Measurements from ENCODE around the gene GPM6B. TPM values are rescaled to one million over a fixed set of nuclear protein-coding genes. Genes with fewer than 3 reads are reported as not detected.

GPM6B gene
- total and polyA plus RNA-seq, 3 donors from 2014 or later: 5.4 to 10.2 (median 8.5) TPM

DNA sequence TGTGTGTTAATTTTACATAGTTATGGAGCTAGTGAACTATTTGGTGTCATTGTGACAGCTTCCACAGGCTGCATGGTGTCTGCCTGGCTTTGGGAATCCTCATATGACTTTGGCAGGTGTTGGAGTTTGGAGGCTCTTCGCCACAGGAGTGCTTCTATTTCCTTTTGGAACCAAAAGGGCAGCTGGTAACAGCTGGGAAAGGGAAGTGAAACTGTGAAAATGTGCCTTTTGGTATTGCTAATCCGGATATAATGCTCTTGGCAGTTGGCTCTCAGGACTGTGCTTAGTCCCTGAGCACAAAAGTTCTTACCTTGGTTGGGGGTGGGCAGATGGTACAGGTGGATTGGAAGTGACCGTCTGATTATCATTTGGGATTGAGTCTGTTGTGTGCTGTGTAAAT is 64.2 kb downstream of the GPM6B start:
- no peak for DNase-seq
- no peaks in the 10 kb centered on the region for H3K36me3 ChIP-seq (ENCODE audit: low read depth, missing control alignments)
- H3K27me3 ChIP-seq: no peaks in the 10 kb centered on the region
- 63 to 65% methylated on average over 1 to 3 of the region's 3 CpGs for WGBS, 2 donors
- H3K9me3 ChIP-seq: no peaks in the 10 kb centered on the region
- H3K4me1 ChIP-seq: no peaks in the 10 kb centered on the region
- intact Hi-C loops (cut with DNase I; ENCODE audit: low total_unique reads): no loop called here
- H3K27ac ChIP-seq: no peak overlapping the region
- no peak overlapping the region for H3K4me3 ChIP-seq
- TF ChIP-seq, protein P1, sequence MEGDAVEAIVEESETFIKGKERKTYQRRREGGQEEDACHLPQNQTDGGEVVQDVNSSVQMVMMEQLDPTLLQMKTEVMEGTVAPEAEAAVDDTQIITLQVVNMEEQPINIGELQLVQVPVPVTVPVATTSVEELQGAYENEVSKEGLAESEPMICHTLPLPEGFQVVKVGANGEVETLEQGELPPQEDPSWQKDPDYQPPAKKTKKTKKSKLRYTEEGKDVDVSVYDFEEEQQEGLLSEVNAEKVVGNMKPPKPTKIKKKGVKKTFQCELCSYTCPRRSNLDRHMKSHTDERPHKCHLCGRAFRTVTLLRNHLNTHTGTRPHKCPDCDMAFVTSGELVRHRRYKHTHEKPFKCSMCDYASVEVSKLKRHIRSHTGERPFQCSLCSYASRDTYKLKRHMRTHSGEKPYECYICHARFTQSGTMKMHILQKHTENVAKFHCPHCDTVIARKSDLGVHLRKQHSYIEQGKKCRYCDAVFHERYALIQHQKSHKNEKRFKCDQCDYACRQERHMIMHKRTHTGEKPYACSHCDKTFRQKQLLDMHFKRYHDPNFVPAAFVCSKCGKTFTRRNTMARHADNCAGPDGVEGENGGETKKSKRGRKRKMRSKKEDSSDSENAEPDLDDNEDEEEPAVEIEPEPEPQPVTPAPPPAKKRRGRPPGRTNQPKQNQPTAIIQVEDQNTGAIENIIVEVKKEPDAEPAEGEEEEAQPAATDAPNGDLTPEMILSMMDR (IDR thresholded peaks at IDR 0.05): no peak
- TF ChIP-seq POLR2A (IDR thresholded peaks at IDR 0.05): no peak

DNA sequence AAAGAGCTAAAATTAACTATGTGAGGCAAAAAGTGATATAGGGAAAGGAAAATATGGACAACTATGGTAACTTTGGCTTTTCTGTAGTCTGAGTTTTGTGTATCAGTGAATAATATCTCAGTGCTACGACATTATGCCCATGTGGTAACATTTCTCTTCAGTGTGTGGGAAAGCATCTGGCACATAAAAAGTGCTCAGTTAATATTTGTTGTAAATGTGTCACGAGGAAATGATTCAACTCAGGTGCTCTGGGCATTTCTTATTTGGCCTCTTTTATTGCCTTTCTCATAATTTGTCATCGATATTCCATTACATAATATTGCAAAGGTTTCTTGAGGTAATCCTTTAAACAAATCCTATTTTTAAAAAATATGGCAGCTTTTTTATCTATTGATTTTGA is 64.8 kb downstream of the GPM6B start:
- H3K27me3 ChIP-seq: no peaks in the 10 kb centered on the region
- H3K4me3 ChIP-seq: no peak overlapping the region
- no peaks in the 10 kb centered on the region for H3K9me3 ChIP-seq
- intact Hi-C loops (cut with DNase I; ENCODE audit: low total_unique reads): no loop called here
- no peak overlapping the region for H3K27ac ChIP-seq
- no peaks in the 10 kb centered on the region for H3K4me1 ChIP-seq
- H3K36me3 ChIP-seq (ENCODE audit: low read depth, missing control alignments): no peaks in the 10 kb centered on the region
- DNase-seq: no peak
- 85 to 86% methylated on average over 3 of the region's 3 CpGs for WGBS, 2 donors
- TF ChIP-seq POLR2A (IDR thresholded peaks at IDR 0.05): no peak
- TF ChIP-seq, protein P1 (IDR thresholded peaks at IDR 0.05): no peak

DNA sequence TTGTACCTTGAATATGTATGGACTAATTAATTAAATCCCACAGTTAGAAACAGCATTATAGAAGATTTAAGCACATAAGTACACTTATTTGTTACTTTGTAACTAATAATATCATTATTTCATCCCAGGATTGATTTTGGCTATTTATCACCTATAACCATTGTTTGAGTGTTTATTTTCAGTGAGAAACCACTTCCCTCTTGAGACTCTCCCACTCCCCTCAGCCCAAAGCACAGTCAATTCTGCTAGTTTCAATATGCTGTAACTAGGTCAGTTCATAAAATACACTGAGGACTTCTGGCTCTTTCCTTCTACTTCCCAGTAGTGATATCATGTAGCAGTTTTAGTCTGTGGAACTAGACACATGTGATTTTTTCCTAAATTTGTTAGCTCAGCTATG is 66.1 kb downstream of the GPM6B start:
- Histone ChIP-seq H3K4me1 (no peaks in the 10 kb centered on the region), H3K27ac (no peak overlapping the region), H3K4me3 (no peak overlapping the region), H3K9me3 (no peaks in the 10 kb centered on the region), H3K36me3 (ENCODE audit: low read depth, missing control alignments) (no peaks in the 10 kb centered on the region), H3K27me3 (no peaks in the 10 kb centered on the region)
- DNase-seq: no peak
- intact Hi-C loops (cut with DNase I; ENCODE audit: low total_unique reads): no loop called here
- no peak for TF ChIP-seq POLR2A (IDR thresholded peaks at IDR 0.05)
- TF ChIP-seq, protein P1 (IDR thresholded peaks at IDR 0.05): no peak

DNA sequence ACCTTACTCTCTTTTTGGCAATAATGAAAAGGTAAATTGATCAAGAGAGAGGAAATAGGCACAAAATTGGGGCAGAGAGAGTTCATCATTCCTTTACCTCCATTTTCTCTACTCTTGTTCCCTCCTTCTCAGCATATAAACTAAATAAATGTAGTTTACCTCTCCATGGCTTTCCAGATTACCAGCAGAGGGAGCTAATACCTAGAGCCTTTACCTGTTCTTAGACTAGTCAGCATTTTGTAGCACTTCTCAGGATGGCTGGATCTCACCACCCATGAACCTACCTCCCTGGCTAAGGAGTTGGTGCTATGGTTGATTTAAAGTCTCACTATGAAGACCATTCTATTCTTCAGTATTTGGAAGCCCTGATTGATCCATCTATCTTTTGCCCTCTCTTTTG is 66.7 kb downstream of the GPM6B start:
- Histone ChIP-seq H3K4me3 (no peak overlapping the region), H3K27me3 (no peaks in the 10 kb centered on the region), H3K36me3 (ENCODE audit: low read depth, missing control alignments) (no peaks in the 10 kb centered on the region), H3K9me3 (no peaks in the 10 kb centered on the region), H3K27ac (no peak overlapping the region), H3K4me1 (no peaks in the 10 kb centered on the region)
- intact Hi-C loops (cut with DNase I; ENCODE audit: low total_unique reads): no loop called here
- no peak for DNase-seq
- TF ChIP-seq POLR2A (IDR thresholded peaks at IDR 0.05): no peak
- TF ChIP-seq, protein P1 (IDR thresholded peaks at IDR 0.05): peak; percentile 25 to 53 (median 49)

DNA sequence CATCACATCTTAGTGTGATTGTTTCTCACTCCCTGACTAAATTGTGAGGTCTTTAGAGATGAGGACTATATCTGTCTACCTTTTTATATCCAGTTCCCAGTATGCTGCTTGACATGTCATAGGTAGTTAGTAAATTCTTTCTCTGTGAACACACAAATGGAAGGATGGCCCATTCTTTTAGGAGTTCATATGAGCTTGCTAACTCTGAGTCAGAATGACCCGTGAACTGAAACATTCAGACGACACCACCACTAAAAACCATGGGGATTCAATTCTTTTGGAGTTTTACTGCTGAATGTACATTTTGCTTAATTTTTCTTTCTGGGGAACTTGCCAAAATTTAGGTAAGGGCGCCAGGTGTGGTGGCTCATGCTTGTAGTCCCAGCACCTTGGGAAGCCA is 68.4 kb downstream of the GPM6B start:
- H3K27me3 ChIP-seq: no peaks in the 10 kb centered on the region
- no peaks in the 10 kb centered on the region for H3K9me3 ChIP-seq
- H3K4me1 ChIP-seq: no peaks in the 10 kb centered on the region
- TF ChIP-seq, protein P1 (IDR thresholded peaks at IDR 0.05): no peak
- TF ChIP-seq POLR2A (IDR thresholded peaks at IDR 0.05): no peak
- H3K27ac ChIP-seq: no peak overlapping the region
- no peaks in the 10 kb centered on the region for H3K36me3 ChIP-seq (ENCODE audit: low read depth, missing control alignments)
- 87 to 94% methylated on average over 3 of the region's 3 CpGs for WGBS, 2 donors
- H3K4me3 ChIP-seq: no peak overlapping the region
- DNase-seq: no peak
- intact Hi-C loops (cut with DNase I; ENCODE audit: low total_unique reads): no loop called here
